Right cardiac atrium (tissue), 5 donors: ENCODE data around the gene KRT23. TPM values are rescaled to one million over a fixed set of nuclear protein-coding genes. Genes with fewer than 3 reads are reported as not detected.

Source experiments
- ATAC-seq, 2 donors: fragments of 200-7000 bp; cut with Tn5 transposase; one replicate each; pipeline versions ENCODE4 v1.8.0 to v1.9.1; 2020; ENCODE audit warnings: moderate library complexity in 2 of 2, mild to moderate bottlenecking in 1 of 2
- DNase-seq, 3 donors: peaks; one replicate each; pipeline ENCODE4 v3.0.0-alpha.2; 2020
- H3K27ac ChIP-seq: one replicate; pipeline ENCODE4 v1.5.1; 2013; ENCODE audit warnings: mild to moderate bottlenecking, low read length, control low read depth, moderate library complexity
- H3K27me3 ChIP-seq: one replicate; pipeline ENCODE4 v1.6.1; 2013; ENCODE audit not compliant: control insufficient read depth, insufficient read depth
- H3K4me1 ChIP-seq: one replicate; pipeline ENCODE4 v1.6.1; 2013; ENCODE audit warnings: low read length; ENCODE audit not compliant: control insufficient read depth, insufficient read depth
- H3K4me3 ChIP-seq: one replicate; pipeline ENCODE4 v1.5.1; 2013; ENCODE audit warnings: low read length, control low read depth
- H3K9me3 ChIP-seq: one replicate; pipeline ENCODE4 v1.6.1; 2013; ENCODE audit warnings: low read length; ENCODE audit not compliant: control insufficient read depth
- WGBS: extraction: QIAGEN DNeasy Blood & Tissue Kit; methylation state at CpG from one replicate; pipeline ENCODE4 v1.1.7; 2013; 5-methylcytosine and 5-hydroxymethylcytosine counted together
- intact Hi-C, 4 donors: fragments of 100-400 bp; cut with DNase I; formaldehyde crosslinking; loops; one replicate each; pipeline versions ENCODE4 v1.11.0 to v1.14.0; 2022 to 2023
- polyA plus RNA-seq: library from polyadenylated mRNA; stranded (reverse); fragments of 200-250 nt; gene quantifications from one replicate; pipeline ENCODE4 v1.2.3, GENCODE V29; 2013
- total RNA-seq, 4 donors: library from RNA; stranded (reverse); fragmentation: NEBNext Ultra II Directional; extraction: Animal tissue kit (Norgen Biotek cat#: 25700); gene quantifications; one replicate each; pipeline ENCODE4 v1.2.1, GENCODE V29; 2021
- donor health status: healthy with polysubstance abuse.
- donor health status: DM: no; HTN: yes; CAD: no.
- donor health status: DM: no; HTN: no; CAD: no.
- donor health status: DM: no; HTN: yes; CAD: no; lungs with severe emphysema.
- donor health status: DM: yes; HTN: yes; CAD: no.

KRT23 gene
- total and polyA plus RNA-seq, 5 donors = not detected

GRCh38 chr17:40949418-40949817 lies 12.0 kb upstream of the KRT23 start:
- H3K4me3 ChIP-seq = no peak overlapping the region
- ATAC-seq (no peak), DNase-seq (no peak)
- 31% methylated on average over 10 of the region's 10 CpGs for WGBS
- no peaks in the 10 kb centered on the region for H3K27me3 ChIP-seq
- H3K4me1 ChIP-seq = no peaks in the 10 kb centered on the region
- H3K27ac ChIP-seq = no peak overlapping the region
- H3K9me3 ChIP-seq = no peaks in the 10 kb centered on the region
- intact Hi-C loops = no loop called here

GRCh38 chr17:40947929-40948328 lies 10.5 kb upstream of the KRT23 start:
- Histone ChIP-seq H3K27ac (no peak overlapping the region), H3K4me1 (no peaks in the 10 kb centered on the region), H3K9me3 (no peaks in the 10 kb centered on the region), H3K27me3 (no peaks in the 10 kb centered on the region), H3K4me3 (no peak overlapping the region)
- no peak for ATAC-seq
- intact Hi-C loops = no loop called here
- DNase-seq = no peak
- 76% methylated on average over 2 of the region's 2 CpGs for WGBS

GRCh38 chr17:40945414-40945813 lies 8.0 kb upstream of the KRT23 start:
- ATAC-seq (no peak), DNase-seq (no peak)
- Histone ChIP-seq H3K4me1 (no peaks in the 10 kb centered on the region), H3K9me3 (no peaks in the 10 kb centered on the region), H3K27me3 (no peaks in the 10 kb centered on the region), H3K4me3 (no peak overlapping the region), H3K27ac (no peak overlapping the region)
- 82% methylated on average over 6 of the region's 6 CpGs for WGBS
- intact Hi-C loops = no loop called here

- 23% methylated on average over 1 of the region's 1 CpG for WGBS
- Histone ChIP-seq H3K27me3 (no peaks in the 10 kb centered on the region), H3K4me3 (no peak overlapping the region), H3K27ac (no peak overlapping the region), H3K4me1 (no peaks in the 10 kb centered on the region), H3K9me3 (no peaks in the 10 kb centered on the region)
- ATAC-seq (no peak), DNase-seq (no peak)
- intact Hi-C loops = no loop called here
Measured at GRCh38 chr17:40944531-40944930, 7.1 kb upstream of the KRT23 start.

DNA sequence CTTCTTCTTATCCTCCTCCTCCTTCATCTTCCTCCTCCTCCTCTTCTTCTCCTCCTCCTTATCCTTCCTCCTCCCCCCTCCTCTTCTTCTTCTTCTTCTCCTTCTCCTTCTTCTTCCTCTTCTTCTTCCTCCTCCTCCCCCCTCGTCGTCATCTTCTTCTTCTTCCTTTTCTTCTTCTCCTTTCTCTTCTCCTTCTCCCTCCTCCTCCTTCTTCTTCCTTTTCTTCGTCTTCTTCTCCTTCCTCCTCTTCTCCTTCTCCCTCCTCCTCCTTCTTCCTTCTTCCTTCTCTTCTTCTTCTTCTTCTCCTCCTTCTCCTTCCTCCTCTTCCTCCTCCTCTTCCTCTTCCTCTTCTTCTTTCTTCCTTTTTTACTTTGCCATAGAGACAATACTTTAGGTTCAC lies 5.1 kb upstream of the KRT23 start:
- Histone ChIP-seq H3K4me1 (no peaks in the 10 kb centered on the region), H3K4me3 (no peak overlapping the region), H3K9me3 (no peaks in the 10 kb centered on the region), H3K27ac (no peak overlapping the region), H3K27me3 (no peaks in the 10 kb centered on the region)
- 83% methylated on average over 3 of the region's 3 CpGs for WGBS
- ATAC-seq = no peak
- intact Hi-C loops = no loop called here
- DNase-seq = no peak

DNA sequence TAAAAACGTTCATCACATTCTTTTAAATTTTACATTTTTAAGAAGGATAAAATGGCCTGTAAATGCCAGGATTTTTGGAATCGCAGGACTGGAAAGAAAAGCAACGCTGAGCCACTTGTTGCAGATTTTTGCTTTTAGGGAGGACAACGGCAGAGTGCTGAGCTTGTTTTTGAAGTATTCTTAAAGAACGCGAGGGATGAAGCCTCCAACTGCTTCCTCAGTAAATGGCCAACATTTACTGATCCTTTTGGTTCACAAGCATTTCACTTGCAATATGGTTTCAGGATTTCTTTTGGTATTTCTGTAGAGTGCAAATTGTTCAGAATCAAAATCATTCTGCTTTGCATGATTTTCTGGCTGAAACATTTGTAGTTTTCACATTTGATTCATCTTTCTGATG lies 2.8 kb upstream of the KRT23 start:
- Histone ChIP-seq H3K4me1 (no peaks in the 10 kb centered on the region), H3K4me3 (no peak overlapping the region), H3K9me3 (no peaks in the 10 kb centered on the region), H3K27ac (no peak overlapping the region), H3K27me3 (no peaks in the 10 kb centered on the region)
- intact Hi-C loops = no loop called here
- no peak for ATAC-seq
- 78% methylated on average over 6 of the region's 6 CpGs for WGBS
- no peak for DNase-seq

DNA sequence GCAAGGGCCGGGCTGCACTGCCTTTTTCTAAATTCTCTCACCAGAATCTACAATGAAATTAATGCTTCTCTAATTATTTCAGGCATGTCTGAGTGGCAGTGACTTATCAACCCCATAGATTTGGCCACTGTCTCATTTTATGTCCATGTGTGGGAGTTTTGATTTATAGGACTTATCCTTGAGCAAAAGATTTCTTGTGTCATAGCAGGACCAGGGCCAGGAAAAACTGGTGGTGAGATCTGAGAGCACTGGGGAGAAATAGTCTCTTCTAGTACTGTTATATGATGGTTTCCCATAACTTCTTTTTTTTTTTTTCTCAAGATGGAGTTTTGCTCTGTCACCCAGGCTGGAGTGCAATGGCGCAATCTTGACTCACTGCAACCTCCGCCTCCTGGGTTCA lies 1.5 kb upstream of the KRT23 start:
- 83% methylated on average over 3 of the region's 3 CpGs for WGBS
- no peak for ATAC-seq
- intact Hi-C loops = no loop called here

GRCh38 chr17:40936976-40937375 lies 470 bp downstream of the KRT23 start:
- 72% methylated on average over 5 of the region's 5 CpGs for WGBS
- H3K27me3 ChIP-seq = no peaks in the 10 kb centered on the region
- intact Hi-C loops = no loop called here

More for the DNA sequence above, 1.5 kb upstream of the KRT23 start:
- no peak overlapping the region for H3K27ac ChIP-seq
- H3K27me3 ChIP-seq = no peaks in the 10 kb centered on the region
- no peak overlapping the region for H3K4me3 ChIP-seq
- no peak for DNase-seq
- H3K9me3 ChIP-seq = no peaks in the 10 kb centered on the region
- H3K4me1 ChIP-seq = no peaks in the 10 kb centered on the region

DNA sequence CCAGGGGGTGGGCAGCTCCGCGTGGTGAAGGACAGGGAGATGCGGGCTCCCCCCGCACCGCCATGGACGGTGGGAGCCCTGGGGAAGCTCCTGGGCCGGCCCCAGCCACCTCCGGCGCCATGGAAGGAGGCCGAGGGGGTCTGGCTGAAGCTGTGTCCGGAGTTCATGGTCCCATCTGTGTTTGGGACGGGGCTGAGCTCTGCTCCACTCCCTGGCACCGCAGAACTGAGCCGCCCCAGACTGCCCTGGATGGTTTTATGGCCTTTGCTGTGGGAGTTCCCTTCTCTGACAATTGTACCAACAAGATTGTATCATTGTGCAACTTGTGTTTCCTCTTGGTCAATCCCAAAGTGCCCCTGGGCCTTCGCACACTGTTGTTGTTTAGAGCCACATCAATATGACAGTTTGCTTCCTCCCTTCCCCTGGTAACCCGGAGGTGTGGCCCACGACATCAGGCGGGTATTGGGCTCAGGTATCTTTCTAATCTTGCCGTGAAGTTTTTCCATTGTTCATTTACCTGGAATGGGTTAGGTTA lies 942 bp downstream of the KRT23 start:
- ATAC-seq = no peak
- intact Hi-C loops = no loop called here
- no peaks in the 10 kb centered on the region for H3K4me1 ChIP-seq
- 89% methylated on average over 19 of the region's 19 CpGs for WGBS
- no peak for DNase-seq
- H3K4me3 ChIP-seq = no peak overlapping the region
- no peaks in the 10 kb centered on the region for H3K9me3 ChIP-seq
- H3K27me3 ChIP-seq = no peaks in the 10 kb centered on the region
- H3K27ac ChIP-seq = no peak overlapping the region

More at GRCh38 chr17:40936976-40937375, 470 bp downstream of the KRT23 start:
- Histone ChIP-seq H3K27ac (no peak overlapping the region), H3K9me3 (no peaks in the 10 kb centered on the region), H3K4me3 (no peak overlapping the region), H3K4me1 (no peaks in the 10 kb centered on the region)
- no peak for ATAC-seq
- no peak for DNase-seq

DNA sequence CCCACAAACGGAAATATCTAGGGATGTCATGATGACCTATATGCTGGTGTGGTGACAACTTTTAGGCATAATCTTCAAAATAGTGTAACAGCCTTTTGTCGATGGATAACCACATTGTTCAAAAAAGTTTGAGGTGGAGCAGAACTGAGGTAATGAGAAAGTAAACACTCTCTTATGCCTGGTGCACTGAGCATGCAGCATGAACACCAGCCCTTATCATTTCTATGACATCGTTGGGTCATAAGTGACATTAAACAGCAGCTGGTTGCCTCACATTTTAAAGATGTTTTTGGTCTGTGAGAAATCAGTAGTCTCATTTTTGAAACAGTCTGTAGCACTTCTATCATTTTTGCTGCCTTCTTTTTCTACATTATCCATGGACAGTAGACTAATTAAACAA lies 1.8 kb downstream of the KRT23 start:
- H3K27me3 ChIP-seq = no peaks in the 10 kb centered on the region
- intact Hi-C loops = no loop called here
- no peaks in the 10 kb centered on the region for H3K9me3 ChIP-seq
- DNase-seq = no peak
- 36% methylated on average over 3 of the region's 3 CpGs for WGBS
- H3K4me1 ChIP-seq = no peaks in the 10 kb centered on the region
- no peak overlapping the region for H3K4me3 ChIP-seq
- ATAC-seq = no peak
- H3K27ac ChIP-seq = no peak overlapping the region

GRCh38 chr17:40932608-40933007 lies 4.8 kb downstream of the KRT23 start:
- 91% methylated on average over 2 of the region's 2 CpGs for WGBS
- intact Hi-C loops = no loop called here
- no peak overlapping the region for H3K4me3 ChIP-seq
- peaks cover 2% of the 10 kb centered on the region for H3K9me3 ChIP-seq
- ATAC-seq (no peak), DNase-seq (no peak)
- no peak overlapping the region for H3K27ac ChIP-seq
- no peaks in the 10 kb centered on the region for H3K27me3 ChIP-seq
- no peaks in the 10 kb centered on the region for H3K4me1 ChIP-seq

- intact Hi-C loops = no loop called here
- no peak overlapping the region for H3K4me3 ChIP-seq
- peaks cover 2% of the 10 kb centered on the region for H3K9me3 ChIP-seq
- no peak overlapping the region for H3K27ac ChIP-seq
- WGBS = 49% methylated on average over 3 of the region's 3 CpGs
- ATAC-seq (no peak), DNase-seq (no peak)
- H3K27me3 ChIP-seq = peaks cover 2% of the 10 kb centered on the region
- H3K4me1 ChIP-seq = no peaks in the 10 kb centered on the region
Measured at GRCh38 chr17:40931311-40931710, 6.1 kb downstream of the KRT23 start.
